Measurements from ENCODE around the gene PTPRF.

DNA sequence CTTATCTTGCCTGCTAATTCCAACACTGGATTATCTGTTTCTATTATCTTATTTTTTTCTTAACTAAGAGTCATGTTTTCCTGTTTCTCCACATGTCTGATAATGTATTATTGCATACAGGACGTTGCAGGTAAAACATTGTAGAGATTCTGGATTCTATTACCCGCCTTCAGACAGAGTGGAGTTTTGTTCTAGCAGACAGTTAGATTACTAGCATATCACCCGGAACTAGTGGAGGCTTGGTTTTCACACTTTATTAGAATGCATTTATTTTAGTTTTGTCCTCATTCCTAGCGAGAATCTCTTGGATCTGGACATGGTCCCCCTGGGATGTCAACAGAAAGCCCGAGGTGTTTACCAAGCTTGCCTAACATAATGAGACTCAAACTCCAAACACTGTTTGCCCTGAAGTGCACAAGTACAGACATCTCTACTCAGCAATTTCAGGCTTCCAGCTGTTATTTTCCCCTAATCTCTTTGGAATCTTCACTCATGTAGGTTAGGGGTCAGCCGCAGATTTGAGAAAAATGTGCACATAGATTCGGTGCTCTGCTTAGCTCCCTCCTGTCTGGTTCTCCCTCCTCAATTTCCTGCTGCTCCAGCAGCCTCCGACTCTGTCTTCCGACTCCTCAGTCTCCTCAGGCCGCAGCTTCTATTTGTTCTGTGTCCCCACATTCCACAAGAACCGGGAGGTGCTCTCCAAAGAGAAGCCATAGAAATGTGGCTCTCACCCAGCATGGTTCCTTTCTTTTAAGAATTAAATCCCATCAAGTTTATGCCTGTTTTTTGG is 36.8 kb upstream of the PTPRF start:
- TF ChIP-seq, protein P1, sequence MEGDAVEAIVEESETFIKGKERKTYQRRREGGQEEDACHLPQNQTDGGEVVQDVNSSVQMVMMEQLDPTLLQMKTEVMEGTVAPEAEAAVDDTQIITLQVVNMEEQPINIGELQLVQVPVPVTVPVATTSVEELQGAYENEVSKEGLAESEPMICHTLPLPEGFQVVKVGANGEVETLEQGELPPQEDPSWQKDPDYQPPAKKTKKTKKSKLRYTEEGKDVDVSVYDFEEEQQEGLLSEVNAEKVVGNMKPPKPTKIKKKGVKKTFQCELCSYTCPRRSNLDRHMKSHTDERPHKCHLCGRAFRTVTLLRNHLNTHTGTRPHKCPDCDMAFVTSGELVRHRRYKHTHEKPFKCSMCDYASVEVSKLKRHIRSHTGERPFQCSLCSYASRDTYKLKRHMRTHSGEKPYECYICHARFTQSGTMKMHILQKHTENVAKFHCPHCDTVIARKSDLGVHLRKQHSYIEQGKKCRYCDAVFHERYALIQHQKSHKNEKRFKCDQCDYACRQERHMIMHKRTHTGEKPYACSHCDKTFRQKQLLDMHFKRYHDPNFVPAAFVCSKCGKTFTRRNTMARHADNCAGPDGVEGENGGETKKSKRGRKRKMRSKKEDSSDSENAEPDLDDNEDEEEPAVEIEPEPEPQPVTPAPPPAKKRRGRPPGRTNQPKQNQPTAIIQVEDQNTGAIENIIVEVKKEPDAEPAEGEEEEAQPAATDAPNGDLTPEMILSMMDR (IDR thresholded peaks at IDR 0.05; ENCODE audit: borderline replicate concordance, extremely low read depth, low read length, poor library complexity, severe bottlenecking), result no peak
- no peak for TF ChIP-seq EZH2 (IDR thresholded peaks at IDR 0.05; ENCODE audit: borderline replicate concordance, low read depth, low read length, severe bottlenecking)
